Sigmoid colon (tissue), 7 donors: Measurements from ENCODE around the gene PCSK5. TPM values are rescaled to one million over a fixed set of nuclear protein-coding genes. Genes with fewer than 3 reads are reported as not detected.

Experiments
- DNase-seq: peaks from one replicate; pipeline ENCODE4 v3.0.0-alpha.2; 2019
- H3K27ac ChIP-seq, 4 donors: fragments of 200-600 bp; sonication (generic); one replicate each; pipeline ENCODE4 v1.5.1; 2016 to 2019; ENCODE audit warnings: mild to moderate bottlenecking in 1 of 4
- H3K27me3 ChIP-seq, 3 donors: fragments of 200-600 bp; sonication (generic); one replicate each; pipeline ENCODE4 v1.5.1; 2019; ENCODE audit warnings: mild to moderate bottlenecking in 1 of 3
- H3K36me3 ChIP-seq, 4 donors: fragments of 200-600 bp; sonication (generic); one replicate each; pipeline ENCODE4 v1.5.1; 2016 to 2019
- H3K4me1 ChIP-seq, 4 donors: fragments of 200-600 bp; sonication (generic); one replicate each; pipeline ENCODE4 v1.5.1; 2017 to 2019
- H3K4me3 ChIP-seq, 4 donors: fragments of 200-600 bp; sonication (generic); one replicate each; pipeline ENCODE4 v1.5.1; 2017 to 2019; ENCODE audit warnings: mild to moderate bottlenecking in 2 of 4, moderate library complexity in 1 of 4
- H3K9me3 ChIP-seq, 4 donors: fragments of 200-600 bp in 3 of 4; sonication (generic) in 3 of 4; one replicate each; pipeline versions ENCODE4 v1.5.1 to v1.6.1; 2013 to 2019
- CTCF ChIP-seq, 4 experiments: fragments of 450-650 bp in 3 of 4; fragments of 200-600 bp in 1 of 4; IDR thresholded peaks; one replicate each; pipeline ENCODE4 v1.5.1; 2016 to 2019; ENCODE audit warnings: antibody characterized with exemption in 4 of 4, mild to moderate bottlenecking in 3 of 4, moderate library complexity in 2 of 4
- EP300 ChIP-seq, 4 donors: sonication (generic); formaldehyde crosslinking; IDR thresholded peaks; one replicate each; pipeline ENCODE4 v1.6.1; 2017; ENCODE audit warnings: antibody characterized with exemption in 4 of 4
- POLR2A ChIP-seq, 2 donors: fragments of 450-650 bp; IDR thresholded peaks; one replicate each; pipeline ENCODE4 v1.6.1; 2016; ENCODE audit warnings: antibody characterized with exemption in 2 of 2, mild to moderate bottlenecking in 2 of 2, moderate library complexity in 2 of 2
- POLR2AphosphoS5 ChIP-seq, 4 donors: sonication (generic); formaldehyde crosslinking; IDR thresholded peaks; one replicate each; pipeline ENCODE4 v1.6.1; 2017; ENCODE audit warnings: antibody characterized with exemption in 4 of 4
- WGBS, 2 donors: extraction: QIAGEN DNeasy Blood & Tissue Kit; methylation state at CpG; one replicate each; pipeline ENCODE4 v1.1.7; 2013; 5-methylcytosine and 5-hydroxymethylcytosine counted together
- intact Hi-C: fragments of 100-400 bp; cut with DNase I; formaldehyde crosslinking; loops from one replicate; pipeline ENCODE4 v1.15.1; 2023
- polyA plus RNA-seq, 3 donors: library from polyadenylated mRNA; stranded (reverse); fragments of 200-250 nt; gene quantifications; one replicate each; pipeline ENCODE4 v1.2.3, GENCODE V29; 2013
- total RNA-seq, 4 donors: library from RNA; depleted of rRNA; stranded (reverse); fragments of >200 nt; gene quantifications; one replicate each; pipeline ENCODE4 v1.1.0, GENCODE V29; 2016
- donor health status: healthy with polysubstance abuse.
- donor health status: Bipolar disorder and iron deficiency.
- donor health status: healthy.

The PCSK5 gene
- total and polyA plus RNA-seq, 7 donors, result 2.4 to 23.5 (median 8.4) TPM

GRCh38 chr9:75870450-75870849 is 20.0 kb upstream of the PCSK5 start:
- no peak overlapping the region for H3K27ac ChIP-seq
- no peaks in the 10 kb centered on the region for H3K9me3 ChIP-seq
- no peak for DNase-seq
- no peak overlapping the region for H3K4me3 ChIP-seq
- no peaks in the 10 kb centered on the region for H3K36me3 ChIP-seq
- TF ChIP-seq POLR2AphosphoS5 (IDR thresholded peaks at IDR 0.05), result no peak
- TF ChIP-seq POLR2A (IDR thresholded peaks at IDR 0.05), result no peak
- TF ChIP-seq EP300 (IDR thresholded peaks at IDR 0.05), result no peak
- no peak for TF ChIP-seq CTCF (IDR thresholded peaks at IDR 0.05)
- intact Hi-C loops, result no loop called here
- 76 to 92% methylated on average over 1 of the region's 1 CpG for WGBS, 2 donors
- H3K4me1 ChIP-seq, result no peaks in the 10 kb centered on the region
- no peaks in the 10 kb centered on the region for H3K27me3 ChIP-seq

DNA sequence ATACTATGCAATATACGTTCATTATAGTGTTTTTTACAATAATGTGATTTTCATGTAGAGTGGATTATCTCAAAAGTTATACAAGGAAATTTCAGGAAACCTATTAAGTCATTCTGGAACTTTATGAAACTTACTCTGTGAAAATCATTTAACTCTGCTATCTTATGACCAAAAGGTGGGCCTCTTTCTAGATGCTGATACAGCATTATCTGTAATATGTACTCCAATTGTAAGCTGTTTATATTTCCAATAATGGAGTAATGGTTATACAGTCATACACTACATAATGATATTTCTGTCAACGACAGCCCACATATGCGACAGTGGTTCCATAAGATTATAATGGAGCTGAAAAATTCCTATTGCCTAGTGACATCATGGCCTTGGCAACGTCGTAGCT is 18.8 kb upstream of the PCSK5 start:
- TF ChIP-seq POLR2AphosphoS5 (IDR thresholded peaks at IDR 0.05), result no peak
- TF ChIP-seq CTCF (IDR thresholded peaks at IDR 0.05), result no peak
- no peak for TF ChIP-seq POLR2A (IDR thresholded peaks at IDR 0.05)
- WGBS, 2 donors, result 91 to 93% methylated on average over 5 of the region's 5 CpGs
- intact Hi-C loops, result no loop called here

GRCh38 chr9:75873712-75874111 is 16.8 kb upstream of the PCSK5 start:
- Histone ChIP-seq H3K27ac (no peak overlapping the region), H3K36me3 (no peaks in the 10 kb centered on the region), H3K4me1 (no peaks in the 10 kb centered on the region), H3K9me3 (no peaks in the 10 kb centered on the region), H3K4me3 (no peak overlapping the region), H3K27me3 (no peaks in the 10 kb centered on the region)
- intact Hi-C loops, result no loop called here
- DNase-seq, result no peak
- TF ChIP-seq EP300 (IDR thresholded peaks at IDR 0.05), result no peak
- WGBS, 2 donors, result 87 to 90% methylated on average over 1 of the region's 1 CpG

More for the DNA sequence above, 18.8 kb upstream of the PCSK5 start:
- Histone ChIP-seq H3K36me3 (no peaks in the 10 kb centered on the region), H3K27ac (no peak overlapping the region), H3K4me3 (no peak overlapping the region), H3K4me1 (no peaks in the 10 kb centered on the region), H3K9me3 (no peaks in the 10 kb centered on the region), H3K27me3 (no peaks in the 10 kb centered on the region)
- DNase-seq, result no peak

- no peak overlapping the region for H3K27ac ChIP-seq
- no peak overlapping the region for H3K4me3 ChIP-seq
- intact Hi-C loops, result no loop called here
- DNase-seq, result no peak
- no peaks in the 10 kb centered on the region for H3K4me1 ChIP-seq
- 55 to 85% methylated on average over 11 of the region's 11 CpGs for WGBS, 2 donors
- no peaks in the 10 kb centered on the region for H3K36me3 ChIP-seq
- no peaks in the 10 kb centered on the region for H3K27me3 ChIP-seq
- no peaks in the 10 kb centered on the region for H3K9me3 ChIP-seq
- TF ChIP-seq EP300 (IDR thresholded peaks at IDR 0.05) (no peak), POLR2AphosphoS5 (IDR thresholded peaks at IDR 0.05) (no peak), CTCF (IDR thresholded peaks at IDR 0.05) (no peak), POLR2A (IDR thresholded peaks at IDR 0.05) (no peak)
Observed at GRCh38 chr9:75876999-75877640, 13.4 kb upstream of the PCSK5 start.

GRCh38 chr9:75878488-75878860 is 12.0 kb upstream of the PCSK5 start:
- Histone ChIP-seq H3K9me3 (no peaks in the 10 kb centered on the region), H3K4me1 (no peaks in the 10 kb centered on the region), H3K27me3 (no peaks in the 10 kb centered on the region), H3K4me3 (no peak overlapping the region), H3K36me3 (no peaks in the 10 kb centered on the region), H3K27ac (no peak overlapping the region)
- DNase-seq, result no peak
- intact Hi-C loops, result no loop called here
- 81 to 86% methylated on average over 2 of the region's 2 CpGs for WGBS, 2 donors
- TF ChIP-seq EP300 (IDR thresholded peaks at IDR 0.05) (no peak), POLR2AphosphoS5 (IDR thresholded peaks at IDR 0.05) (no peak), POLR2A (IDR thresholded peaks at IDR 0.05) (no peak), CTCF (IDR thresholded peaks at IDR 0.05) (no peak)
